HG03354 (cell line): ENCODE results near the gene PARP9.
A peak's percentile ranks its signal among the peaks of the same experiment; 100 is the strongest.
"Not testable (repeated sequence)": the region's sequence is repeated elsewhere in the genome, so short reads cannot be mapped to it uniquely, and the experiment has no call there.

ENCODE experiments used
- ATAC-seq: cut with Tn5 transposase; IDR thresholded peaks from one replicate; pipeline ENCODE4 v1.9.1; 2021; ENCODE audit warnings: mild to moderate bottlenecking; ENCODE audit not compliant: unreplicated experiment, poor library complexity, severe bottlenecking

The PARP9 gene

GRCh38 chr3:122577409-122578031, 13.4 kb upstream of the PARP9 start, which contains the start of gene PARP15:
Gene PARP15, plus strand, starts transcription at chr3:122577650. Its CDS starts 18 bp downstream, at chr3:122577668.
- no peak for ATAC-seq

- ATAC-seq, result peak; percentile 88
These were observed 12.3 kb upstream of the PARP9 start for GRCh38 chr3:122576174-122576940.

- peak; percentile 17 for ATAC-seq
These were observed 8.9 kb upstream of the PARP9 start for GRCh38 chr3:122572940-122573412.

GRCh38 chr3:122568755-122569154, 4.7 kb upstream of the PARP9 start:
- ATAC-seq, result no peak

- not testable (repeated sequence) for ATAC-seq
These were observed 4.0 kb upstream of the PARP9 start for GRCh38 chr3:122568131-122568530.

GRCh38 chr3:122563717-122564025, 429 bp downstream of the PARP9 start:
- peak; percentile 23 for ATAC-seq

GRCh38 chr3:122562923-122563716, 980 bp downstream of the PARP9 start:
- ATAC-seq, result no peak

- ATAC-seq, result no peak
These were observed 3.4 kb downstream of the PARP9 start for GRCh38 chr3:122560680-122561079.

GRCh38 chr3:122559906-122560305, 4.2 kb downstream of the PARP9 start:
- no peak for ATAC-seq

- ATAC-seq, result no peak
These were observed 5.5 kb downstream of the PARP9 start for GRCh38 chr3:122558605-122559004.

- ATAC-seq, result no peak
These were observed 6.7 kb downstream of the PARP9 start for GRCh38 chr3:122557356-122557755.

GRCh38 chr3:122555275-122556071, 8.6 kb downstream of the PARP9 start:
- ATAC-seq, result no peak

- no peak for ATAC-seq
These were observed 10.9 kb downstream of the PARP9 start for GRCh38 chr3:122553171-122553570.

- ATAC-seq, result no peak
These were observed 15.5 kb downstream of the PARP9 start for GRCh38 chr3:122548619-122549018.

- ATAC-seq, result no peak
These were observed 16.0 kb downstream of the PARP9 start for GRCh38 chr3:122548076-122548475.

GRCh38 chr3:122546151-122546550, 17.9 kb downstream of the PARP9 start:
- ATAC-seq, result no peak

- no peak for ATAC-seq
These were observed 25.1 kb downstream of the PARP9 start for GRCh38 chr3:122538956-122539490.

- ATAC-seq, result no peak
These were observed 27.5 kb downstream of the PARP9 start for GRCh38 chr3:122536632-122537001.

GRCh38 chr3:122535964-122536631, 28.0 kb downstream of the PARP9 start:
- no peak for ATAC-seq
